ENCODE results near the gene TLX2.

- TF ChIP-seq EZH2phosphoT487 (IDR thresholded peaks at IDR 0.05; ENCODE audit: unreplicated experiment) (no peak), CTCF (conservative IDR thresholded peaks at IDR 0.05; ENCODE audit: low read depth in 2 of 2) (no peak), REST (IDR thresholded peaks at IDR 0.05; ENCODE audit: unreplicated experiment) (no peak), EZH2 (IDR thresholded peaks at IDR 0.05; ENCODE audit: low read depth, unreplicated experiment) (no peak), POLR2AphosphoS5 (IDR thresholded peaks at IDR 0.05; ENCODE audit: low read depth) (no peak), ZNF114 (CRISPR knock-in tag; IDR thresholded peaks at IDR 0.05) (no peak), CREB1 (CRISPR knock-in tag; IDR thresholded peaks at IDR 0.05; ENCODE audit: low read depth) (no peak), JUNB (IDR thresholded peaks at IDR 0.05; ENCODE audit: unreplicated experiment) (no peak), ETS1 (IDR thresholded peaks at IDR 0.05) (no peak), NANOG (IDR thresholded peaks at IDR 0.05; ENCODE audit: borderline replicate concordance) (no peak)
Measured at GRCh38 chr2:74489906-74490305, 24.3 kb upstream of the TLX2 start.
